Neural crest cell (in vitro differentiated cells): ENCODE data around the gene SH3BGRL2. TPM values are rescaled to one million over a fixed set of nuclear protein-coding genes. Genes with fewer than 3 reads are reported as not detected.

Source experiments
- DNase-seq: peaks from one replicate; pipeline ENCODE4 v3.0.0; 2021; ENCODE audit warnings: low read depth, mixed read lengths, low spot score
- H3K27ac Mint-ChIP-seq: one replicate; pipeline ENCODE4 v1.8.0; 2021; ENCODE audit warnings: mild to moderate bottlenecking, mixed read lengths; ENCODE audit not compliant: unreplicated experiment
- H3K27me3 Mint-ChIP-seq: 2 replicates; pipeline ENCODE4 v1.8.0; 2021; ENCODE audit warnings: low read depth, mild to moderate bottlenecking, mixed read lengths
- H3K36me3 Mint-ChIP-seq: 2 replicates; pipeline ENCODE4 v1.8.0; 2021; ENCODE audit warnings: low read depth, mild to moderate bottlenecking, mixed read lengths
- H3K4me1 Mint-ChIP-seq: 2 replicates; pipeline ENCODE4 v1.8.0; 2021; ENCODE audit warnings: mixed read lengths
- H3K4me3 Mint-ChIP-seq: one replicate; pipeline ENCODE4 v1.8.0; 2021; ENCODE audit warnings: mild to moderate bottlenecking, mixed read lengths
- H3K9me3 Mint-ChIP-seq: 2 replicates; pipeline ENCODE4 v1.8.0; 2021; ENCODE audit warnings: mixed read lengths
- total RNA-seq: library from RNA; stranded (reverse); gene quantifications from 2 replicates; pipeline ENCODE4 v1.2.1, GENCODE V29; 2021
- TF ChIP-seq, protein P1 (sequence below): fragments of 200-600 bp; sonication (generic); conservative IDR thresholded peaks from 2 replicates; pipeline ENCODE4 v1.5.0; 2021; ENCODE audit warnings: antibody characterized with exemption, mild to moderate bottlenecking

SH3BGRL2 gene
- total RNA-seq, 1 donor from 2014 or later = 11.1 TPM

GRCh38 chr6:79687759-79688158, 56.6 kb downstream of the SH3BGRL2 start:
- H3K4me3 Mint-ChIP-seq = no peak overlapping the region
- H3K9me3 Mint-ChIP-seq = no peaks in the 10 kb centered on the region
- H3K27ac Mint-ChIP-seq = no peak overlapping the region
- peaks cover 17% of the 10 kb centered on the region for H3K4me1 Mint-ChIP-seq
- TF ChIP-seq, protein P1, sequence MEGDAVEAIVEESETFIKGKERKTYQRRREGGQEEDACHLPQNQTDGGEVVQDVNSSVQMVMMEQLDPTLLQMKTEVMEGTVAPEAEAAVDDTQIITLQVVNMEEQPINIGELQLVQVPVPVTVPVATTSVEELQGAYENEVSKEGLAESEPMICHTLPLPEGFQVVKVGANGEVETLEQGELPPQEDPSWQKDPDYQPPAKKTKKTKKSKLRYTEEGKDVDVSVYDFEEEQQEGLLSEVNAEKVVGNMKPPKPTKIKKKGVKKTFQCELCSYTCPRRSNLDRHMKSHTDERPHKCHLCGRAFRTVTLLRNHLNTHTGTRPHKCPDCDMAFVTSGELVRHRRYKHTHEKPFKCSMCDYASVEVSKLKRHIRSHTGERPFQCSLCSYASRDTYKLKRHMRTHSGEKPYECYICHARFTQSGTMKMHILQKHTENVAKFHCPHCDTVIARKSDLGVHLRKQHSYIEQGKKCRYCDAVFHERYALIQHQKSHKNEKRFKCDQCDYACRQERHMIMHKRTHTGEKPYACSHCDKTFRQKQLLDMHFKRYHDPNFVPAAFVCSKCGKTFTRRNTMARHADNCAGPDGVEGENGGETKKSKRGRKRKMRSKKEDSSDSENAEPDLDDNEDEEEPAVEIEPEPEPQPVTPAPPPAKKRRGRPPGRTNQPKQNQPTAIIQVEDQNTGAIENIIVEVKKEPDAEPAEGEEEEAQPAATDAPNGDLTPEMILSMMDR = no peak
- DNase-seq = no peak
- peaks cover 9% of the 10 kb centered on the region for H3K36me3 Mint-ChIP-seq
- H3K27me3 Mint-ChIP-seq = no peaks in the 10 kb centered on the region

GRCh38 chr6:79694156-79694555, 63.0 kb downstream of the SH3BGRL2 start:
- DNase-seq = no peak
- peaks cover 14% of the 10 kb centered on the region for H3K36me3 Mint-ChIP-seq
- H3K9me3 Mint-ChIP-seq = no peaks in the 10 kb centered on the region
- peaks cover 5% of the 10 kb centered on the region for H3K4me1 Mint-ChIP-seq
- H3K27me3 Mint-ChIP-seq = no peaks in the 10 kb centered on the region
- no peak overlapping the region for H3K27ac Mint-ChIP-seq
- H3K4me3 Mint-ChIP-seq = no peak overlapping the region
- TF ChIP-seq, protein P1 = no peak

DNA sequence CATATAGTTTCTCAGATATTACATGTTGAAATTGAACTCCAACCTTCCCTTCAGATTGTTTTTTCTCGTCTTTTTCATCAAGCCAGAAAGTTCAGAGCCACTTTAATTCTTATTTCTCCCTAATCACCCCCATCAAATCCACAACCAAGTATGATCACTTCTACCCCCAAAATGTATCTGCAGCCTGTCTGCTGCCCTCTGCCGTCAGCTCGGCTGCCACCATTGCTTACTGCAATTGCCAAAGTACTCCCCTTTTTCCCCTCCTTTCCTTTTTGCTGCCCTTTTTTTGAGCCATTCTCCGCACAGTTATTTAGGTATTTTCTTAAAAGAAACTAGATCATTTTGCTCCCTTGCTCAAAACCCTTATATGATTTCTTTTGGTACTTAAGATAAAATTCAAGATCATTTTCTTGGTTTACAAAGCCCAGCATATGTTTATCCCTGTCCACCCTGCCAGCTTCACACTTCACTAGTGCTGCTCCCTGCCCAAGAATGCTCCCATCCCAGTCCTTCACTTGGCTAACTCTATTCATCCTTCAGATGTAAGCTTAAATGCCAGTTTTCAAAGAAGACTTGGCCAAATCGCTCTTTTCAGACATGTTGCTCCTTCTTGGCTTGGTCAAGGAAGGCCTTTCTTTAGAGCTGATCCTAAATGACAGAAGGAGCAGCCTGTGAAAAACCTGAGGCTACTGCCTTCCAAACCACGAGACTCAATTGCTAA, 63.7 kb downstream of the SH3BGRL2 start:
- Mint-ChIP-seq H3K4me3 (no peak overlapping the region), H3K9me3 (no peaks in the 10 kb centered on the region), H3K36me3 (peaks cover 15% of the 10 kb centered on the region), H3K4me1 (peaks cover 5% of the 10 kb centered on the region), H3K27ac (no peak overlapping the region), H3K27me3 (no peaks in the 10 kb centered on the region)
- no peak for DNase-seq
- TF ChIP-seq, protein P1 = no peak

- H3K4me1 Mint-ChIP-seq = peaks cover 5% of the 10 kb centered on the region
Measured at GRCh38 chr6:79697430-79697829, 66.3 kb downstream of the SH3BGRL2 start.

GRCh38 chr6:79699606-79700005, 68.5 kb downstream of the SH3BGRL2 start:
- DNase-seq = no peak
- no peak overlapping the region for H3K27ac Mint-ChIP-seq
- H3K36me3 Mint-ChIP-seq = peaks cover 7% of the 10 kb centered on the region
- no peaks in the 10 kb centered on the region for H3K9me3 Mint-ChIP-seq
- H3K4me1 Mint-ChIP-seq = no peaks in the 10 kb centered on the region
- no peak overlapping the region for H3K4me3 Mint-ChIP-seq
- TF ChIP-seq, protein P1 = no peak
- no peaks in the 10 kb centered on the region for H3K27me3 Mint-ChIP-seq

More at GRCh38 chr6:79697430-79697829, 66.3 kb downstream of the SH3BGRL2 start:
- TF ChIP-seq, protein P1 = no peak
- no peaks in the 10 kb centered on the region for H3K9me3 Mint-ChIP-seq
- no peak overlapping the region for H3K27ac Mint-ChIP-seq
- peaks cover 12% of the 10 kb centered on the region for H3K36me3 Mint-ChIP-seq
- no peak overlapping the region for H3K4me3 Mint-ChIP-seq
- H3K27me3 Mint-ChIP-seq = no peaks in the 10 kb centered on the region
- no peak for DNase-seq
